HG03039 (cell line): ENCODE results near the gene RAX2.

Experiments used
- ATAC-seq: cut with Tn5 transposase; IDR thresholded peaks from one replicate; pipeline ENCODE4 v1.9.1; 2021; ENCODE audit warnings: mild to moderate bottlenecking, moderate library complexity; ENCODE audit not compliant: unreplicated experiment

The RAX2 gene

GRCh38 chr19:3733549-3734309 lies 38.3 kb downstream of the RAX2 start:
- ATAC-seq: no peak

GRCh38 chr19:3732108-3732507 lies 39.9 kb downstream of the RAX2 start:
- no peak for ATAC-seq

GRCh38 chr19:3730457-3730958 lies 41.5 kb downstream of the RAX2 start:
- ATAC-seq: no peak

- ATAC-seq: no peak
Observed at GRCh38 chr19:3725640-3726310, 46.3 kb downstream of the RAX2 start.

GRCh38 chr19:3725121-3725520 lies 46.9 kb downstream of the RAX2 start:
- no peak for ATAC-seq

GRCh38 chr19:3723883-3724282 lies 48.1 kb downstream of the RAX2 start:
- ATAC-seq: no peak

- no peak for ATAC-seq
Observed at GRCh38 chr19:3723110-3723488, 48.9 kb downstream of the RAX2 start.

GRCh38 chr19:3722443-3723109 lies 49.5 kb downstream of the RAX2 start:
- no peak for ATAC-seq

- ATAC-seq: no peak
Observed at GRCh38 chr19:3721887-3722442, 50.1 kb downstream of the RAX2 start.

GRCh38 chr19:3721131-3721886 lies 50.7 kb downstream of the RAX2 start:
- no peak for ATAC-seq

- ATAC-seq: no peak
Observed at GRCh38 chr19:3720349-3720917, 51.6 kb downstream of the RAX2 start.

GRCh38 chr19:3719868-3720267 lies 52.2 kb downstream of the RAX2 start:
- ATAC-seq: no peak
